Measurements from ENCODE around the gene DUOX1. TPM values are rescaled to one million over a fixed set of nuclear protein-coding genes. Genes with fewer than 3 reads are reported as not detected.

Gene DUOX1
- total and polyA plus RNA-seq, 2 of the 13 experiments (the other 11 are each of a cell fraction or from before 2014, with no cell fraction given) = 0.03 TPM; not detected in 1

DNA sequence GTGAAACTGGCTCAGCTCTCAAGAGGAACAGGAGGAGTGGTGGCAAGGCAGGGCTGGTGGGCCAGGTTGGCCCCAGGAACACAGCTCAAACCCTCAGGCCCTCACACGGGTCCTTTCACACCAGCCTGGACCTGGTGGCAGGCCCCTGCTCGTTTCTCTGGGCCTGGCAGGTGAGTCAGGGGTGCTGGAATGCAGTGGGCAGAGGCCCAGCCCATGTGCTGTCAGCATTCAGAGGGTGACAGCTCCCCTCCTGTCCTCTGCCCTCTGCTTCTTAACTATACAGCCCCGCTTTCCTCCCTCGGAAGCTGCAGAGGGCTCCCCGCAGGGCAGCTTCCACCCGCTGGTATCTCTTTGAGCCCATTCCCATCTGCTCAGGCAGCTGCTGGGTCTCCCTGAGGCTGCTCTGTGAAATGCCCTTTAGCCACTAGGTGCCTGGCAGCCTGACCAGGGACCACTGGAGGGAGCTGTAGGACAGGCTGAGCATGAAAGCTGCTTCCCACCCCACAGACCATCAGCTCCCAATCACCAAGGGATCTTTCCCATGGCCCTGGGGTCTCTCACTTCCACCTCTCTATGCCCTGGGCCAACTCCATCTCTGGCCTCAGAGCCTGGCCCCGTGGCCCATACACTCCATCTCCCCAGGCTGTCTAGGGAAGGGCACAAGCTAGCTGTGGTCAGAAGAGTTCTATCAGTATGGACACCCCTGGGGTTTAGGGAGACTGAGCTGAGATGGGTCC lies 33.1 kb downstream of the DUOX1 start (continued):
- TF ChIP-seq PBX2 (CRISPR knock-in tag; IDR thresholded peaks at IDR 0.05) (no peak), RNF2 (conservative IDR thresholded peaks at IDR 0.05; ENCODE audit: low read depth) (no peak), NCOA2 (CRISPR knock-in tag; IDR thresholded peaks at IDR 0.05) (no peak), WIZ (CRISPR knock-in tag; IDR thresholded peaks at IDR 0.05) (no peak), ZNF567 (CRISPR knock-in tag; IDR thresholded peaks at IDR 0.05; ENCODE audit: borderline replicate concordance) (0 out of 2 replicates have a peak, but pooled peaks have one; percentile 44), RBM39 (IDR thresholded peaks at IDR 0.05; ENCODE audit: low read depth, low read length, poor library complexity, severe bottlenecking) (peak; percentile 64), POLR2G (IDR thresholded peaks at IDR 0.05; ENCODE audit: low read depth, low read length) (0 out of 2 replicates have a peak, but pooled peaks have one; percentile 12), GATAD1 (CRISPR knock-in tag; IDR thresholded peaks at IDR 0.05) (0 out of 2 replicates have a peak, but pooled peaks have one; percentile 27), PHF5A (CRISPR knock-in tag; IDR thresholded peaks at IDR 0.05; ENCODE audit: low read depth, unreplicated experiment) (no peak), ZSCAN30 (CRISPR knock-in tag; IDR thresholded peaks at IDR 0.05) (no peak), ERF (CRISPR knock-in tag; IDR thresholded peaks at IDR 0.05) (no peak), ZNF839 (CRISPR knock-in tag; IDR thresholded peaks at IDR 0.05; ENCODE audit: borderline replicate concordance) (no peak), ARNT2 (CRISPR knock-in tag; IDR thresholded peaks at IDR 0.05; ENCODE audit: low read depth) (no peak), TEAD3 (CRISPR knock-in tag; optimal IDR thresholded peaks at IDR 0.05; ENCODE audit: borderline replicate concordance) (peak; percentile 68), RCOR2 (CRISPR knock-in tag; IDR thresholded peaks at IDR 0.05) (no peak), CENPX (CRISPR knock-in tag; IDR thresholded peaks at IDR 0.05) (no peak), MTA3 (CRISPR knock-in tag; IDR thresholded peaks at IDR 0.05) (no peak), ZBTB7B (CRISPR knock-in tag; IDR thresholded peaks at IDR 0.05) (no peak)
- TF ChIP-seq, protein P1, sequence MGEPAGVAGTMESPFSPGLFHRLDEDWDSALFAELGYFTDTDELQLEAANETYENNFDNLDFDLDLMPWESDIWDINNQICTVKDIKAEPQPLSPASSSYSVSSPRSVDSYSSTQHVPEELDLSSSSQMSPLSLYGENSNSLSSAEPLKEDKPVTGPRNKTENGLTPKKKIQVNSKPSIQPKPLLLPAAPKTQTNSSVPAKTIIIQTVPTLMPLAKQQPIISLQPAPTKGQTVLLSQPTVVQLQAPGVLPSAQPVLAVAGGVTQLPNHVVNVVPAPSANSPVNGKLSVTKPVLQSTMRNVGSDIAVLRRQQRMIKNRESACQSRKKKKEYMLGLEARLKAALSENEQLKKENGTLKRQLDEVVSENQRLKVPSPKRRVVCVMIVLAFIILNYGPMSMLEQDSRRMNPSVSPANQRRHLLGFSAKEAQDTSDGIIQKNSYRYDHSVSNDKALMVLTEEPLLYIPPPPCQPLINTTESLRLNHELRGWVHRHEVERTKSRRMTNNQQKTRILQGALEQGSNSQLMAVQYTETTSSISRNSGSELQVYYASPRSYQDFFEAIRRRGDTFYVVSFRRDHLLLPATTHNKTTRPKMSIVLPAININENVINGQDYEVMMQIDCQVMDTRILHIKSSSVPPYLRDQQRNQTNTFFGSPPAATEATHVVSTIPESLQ (CRISPR knock-in tag; conservative IDR thresholded peaks at IDR 0.05) = no peak
